NCI-H2227 treated with DMSO at 0.1 percent for 48 hours (cell line): ENCODE measurements around the gene ZFAND2A.
"Not testable (repeated sequence)": the region's sequence is repeated elsewhere in the genome, so short reads cannot be mapped to it uniquely, and the experiment has no call there.

Source experiments
- DNase-seq: peaks from one replicate; lab custom pipeline; 2025; lab: John Stamatoyannopoulos, UW

Gene ZFAND2A

GRCh38 chr7:1151156-1151555, 8.8 kb downstream of the ZFAND2A start:
- no peak for DNase-seq

GRCh38 chr7:1150400-1151002, 9.5 kb downstream of the ZFAND2A start:
- DNase-seq: no peak

DNA sequence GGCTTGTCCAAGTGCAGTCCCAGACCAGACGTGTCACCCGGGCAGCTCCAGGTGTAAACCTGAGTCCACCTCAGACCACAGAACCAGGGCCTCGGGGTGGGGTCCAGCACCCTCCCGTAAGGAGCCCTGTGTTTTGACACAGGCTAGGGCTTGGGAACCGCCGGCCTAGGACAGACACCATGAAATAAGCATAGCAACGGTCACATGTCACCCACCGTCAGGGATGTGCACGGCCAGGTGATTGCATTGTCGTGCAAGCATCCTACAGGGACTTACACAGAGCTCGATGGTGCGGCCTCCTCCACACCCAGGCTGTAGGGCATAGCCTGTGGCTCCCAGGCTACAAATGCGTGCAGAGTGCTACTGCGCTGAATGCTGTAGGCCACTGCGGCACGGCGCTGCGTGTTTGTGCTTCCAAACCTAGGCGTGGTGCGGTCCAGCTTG, 10.6 kb downstream of the ZFAND2A start:
- no peak for DNase-seq

GRCh38 chr7:1147873-1148272, 12.1 kb downstream of the ZFAND2A start:
- DNase-seq: not testable (repeated sequence)

- peak; percentile 25 for DNase-seq
Observed at GRCh38 chr7:1144269-1144771, 15.7 kb downstream of the ZFAND2A start.

- DNase-seq: not testable (repeated sequence)
Observed at GRCh38 chr7:1143031-1143430, 17.0 kb downstream of the ZFAND2A start.

GRCh38 chr7:1142051-1142635, 17.9 kb downstream of the ZFAND2A start:
- no peak for DNase-seq

- DNase-seq: no peak
Observed at GRCh38 chr7:1141651-1142050, 18.3 kb downstream of the ZFAND2A start.

DNA sequence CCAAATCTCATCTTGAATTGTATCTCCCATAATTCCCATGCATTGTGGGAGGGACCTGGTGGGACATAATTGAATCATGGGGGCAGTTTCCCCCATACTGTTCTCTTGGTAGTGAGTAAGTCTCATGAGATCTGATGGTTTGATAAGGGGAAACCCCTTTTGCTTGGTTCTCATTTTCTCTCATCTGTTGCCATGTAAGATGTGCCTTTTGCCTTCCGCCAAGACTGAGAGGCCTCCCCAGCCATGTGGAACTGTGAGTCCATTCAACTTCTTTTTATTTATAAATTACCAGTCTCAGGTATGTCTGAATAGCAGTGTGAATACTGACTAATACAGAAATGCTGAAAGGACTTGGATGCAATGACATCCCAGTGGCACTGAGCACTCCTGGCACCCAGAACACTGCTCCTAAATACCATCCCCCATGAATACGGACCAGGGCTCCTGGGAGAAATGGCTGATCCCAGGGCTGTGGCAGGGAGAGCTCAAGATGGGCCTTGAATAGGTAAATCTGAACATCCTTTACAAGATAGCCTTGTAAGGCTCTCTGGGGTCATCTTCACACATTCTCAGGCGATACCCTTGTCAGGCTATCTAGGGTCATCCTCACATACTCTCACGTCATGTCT, 19.4 kb downstream of the ZFAND2A start:
- no peak for DNase-seq

DNA sequence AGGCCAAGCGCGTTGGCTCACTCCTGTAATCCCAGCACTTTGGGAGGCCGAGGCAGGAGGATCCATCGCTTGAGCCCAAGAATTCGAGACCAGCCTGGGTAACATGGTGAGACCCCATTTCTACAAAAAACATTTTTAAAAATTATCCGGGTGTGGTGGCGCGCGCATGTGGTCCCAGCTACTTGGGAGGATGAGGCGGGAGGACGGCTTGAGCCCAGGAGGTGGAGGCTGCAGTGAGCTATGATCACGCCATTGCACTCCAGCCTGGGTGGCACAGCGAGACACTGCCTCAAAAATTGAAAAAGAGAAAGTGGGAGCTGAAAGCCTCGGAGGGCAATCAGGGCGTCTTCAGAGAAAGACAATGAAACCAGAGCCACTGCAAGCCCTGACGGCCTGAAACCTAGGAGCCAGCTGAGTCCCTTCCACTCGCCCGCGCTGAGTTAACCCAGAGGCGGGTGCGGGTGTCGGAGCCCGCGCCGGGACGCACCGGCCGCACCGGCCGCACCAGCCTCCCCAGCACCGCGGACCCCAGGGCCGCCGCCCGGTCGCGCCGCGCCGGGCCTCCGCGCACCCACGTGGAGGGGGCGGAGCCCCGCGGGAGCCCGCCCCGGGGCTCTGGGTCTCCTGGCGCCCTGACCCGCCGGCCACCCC, 22.4 kb downstream of the ZFAND2A start:
- DNase-seq: peak; percentile 17

DNA sequence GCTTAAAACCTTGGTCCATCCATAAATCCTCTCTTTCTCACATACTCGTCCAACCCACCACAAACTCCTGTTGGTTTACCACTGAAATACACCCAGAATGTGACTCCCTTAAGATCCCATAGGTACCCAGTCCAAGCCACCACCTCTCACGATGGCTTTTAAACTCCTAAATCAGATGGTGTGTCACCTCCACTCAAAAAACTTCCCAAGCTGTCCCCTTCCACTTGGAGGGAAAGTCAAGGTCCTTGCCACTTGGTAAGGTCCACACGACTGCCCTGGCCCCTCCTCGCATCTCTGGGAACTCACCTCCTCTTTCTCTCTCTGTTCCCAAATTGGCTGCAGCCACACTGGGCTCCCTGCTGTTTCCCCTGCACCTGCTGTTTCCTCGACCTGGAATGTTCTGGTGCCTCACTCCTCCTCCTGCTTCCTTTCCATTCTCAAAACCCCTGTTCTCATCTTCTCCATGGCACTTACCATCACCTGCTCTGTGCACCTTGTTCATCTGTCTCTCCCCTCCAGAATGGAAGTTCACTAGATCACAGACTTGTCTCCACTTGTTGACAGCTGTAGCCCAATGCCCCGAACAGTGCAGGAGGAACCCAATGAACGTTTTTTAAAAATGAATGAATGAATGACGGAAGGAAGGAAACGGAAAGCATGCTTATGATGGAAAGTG, 23.0 kb downstream of the ZFAND2A start:
- DNase-seq: no peak

- no peak for DNase-seq
Observed at GRCh38 chr7:1134951-1135350, 25.0 kb downstream of the ZFAND2A start.

DNA sequence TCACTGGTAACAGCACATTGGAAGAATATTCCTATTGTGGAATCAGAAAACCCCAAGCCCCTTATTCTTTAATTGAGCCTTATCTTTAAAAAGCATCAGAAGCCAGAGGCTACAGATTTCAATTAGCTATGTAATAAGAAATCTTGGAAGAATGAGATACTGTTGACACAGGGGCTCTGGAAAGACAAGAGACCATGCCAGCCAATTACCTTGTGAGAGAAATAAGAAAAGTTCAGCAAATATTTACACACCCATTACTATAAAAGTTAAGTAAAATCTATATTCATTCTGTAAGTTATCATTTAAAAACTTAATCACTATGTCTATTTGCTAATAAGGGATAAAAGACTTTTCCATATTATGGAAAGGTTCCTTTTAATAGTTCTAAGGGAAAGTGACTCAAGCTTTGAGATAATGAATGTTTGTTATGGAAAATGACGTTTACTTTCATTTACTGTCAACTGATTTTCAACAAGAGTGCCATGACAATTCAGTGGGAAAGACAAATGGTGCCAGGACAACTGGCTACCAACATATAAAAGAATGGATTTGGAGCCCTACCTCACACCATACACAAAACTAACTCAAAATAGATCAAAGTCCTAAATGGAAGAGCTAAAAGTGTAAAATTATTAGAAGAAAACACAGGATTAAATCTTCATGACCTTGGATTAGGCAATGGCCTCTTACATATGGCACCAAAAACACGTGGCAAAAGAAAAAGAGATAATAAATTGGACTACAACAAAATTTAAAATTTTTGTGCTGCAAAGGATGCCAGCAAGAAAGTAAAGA, 28.3 kb downstream of the ZFAND2A start:
- no peak for DNase-seq

GRCh38 chr7:1130021-1130990, 29.7 kb downstream of the ZFAND2A start:
- DNase-seq: no peak

DNA sequence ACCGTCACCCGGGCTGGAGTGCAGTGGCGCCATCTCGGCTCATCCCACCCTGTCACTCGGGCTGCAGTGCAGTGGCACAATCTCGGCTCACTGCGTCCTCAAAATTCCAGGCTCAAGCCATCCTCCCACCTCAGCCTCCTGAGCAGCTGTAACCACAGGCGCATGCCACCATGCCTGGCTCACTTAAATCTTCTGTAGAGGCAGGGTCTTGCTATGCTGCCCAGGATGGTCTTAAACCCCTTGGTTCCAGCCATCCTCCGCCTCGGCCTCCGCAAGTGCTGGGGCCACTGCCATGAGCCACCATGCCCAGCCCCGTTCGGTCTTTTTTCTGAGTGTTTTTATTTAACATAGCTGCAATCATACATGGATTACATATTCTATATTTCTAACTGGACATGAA, 30.6 kb downstream of the ZFAND2A start:
- no peak for DNase-seq

- DNase-seq: no peak
Observed at GRCh38 chr7:1127001-1127400, 33.0 kb downstream of the ZFAND2A start.

DNA sequence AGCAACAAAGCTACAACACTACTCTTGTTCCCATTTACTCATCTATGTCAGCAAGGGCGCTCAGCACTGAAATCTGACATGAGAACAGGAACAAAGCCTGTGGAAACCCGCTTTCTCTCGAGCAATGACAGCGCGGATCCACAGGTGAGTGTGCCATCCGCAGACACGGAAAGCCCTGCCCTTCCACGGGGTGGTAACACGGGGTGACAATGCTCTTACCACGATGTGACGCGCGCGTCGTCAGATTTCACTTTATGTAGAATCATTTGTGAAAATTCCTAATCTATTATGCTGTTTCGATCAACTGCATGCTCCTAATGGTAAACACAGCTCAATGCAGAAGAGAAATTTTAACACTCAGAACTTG, 34.4 kb downstream of the ZFAND2A start:
- no peak for DNase-seq

DNA sequence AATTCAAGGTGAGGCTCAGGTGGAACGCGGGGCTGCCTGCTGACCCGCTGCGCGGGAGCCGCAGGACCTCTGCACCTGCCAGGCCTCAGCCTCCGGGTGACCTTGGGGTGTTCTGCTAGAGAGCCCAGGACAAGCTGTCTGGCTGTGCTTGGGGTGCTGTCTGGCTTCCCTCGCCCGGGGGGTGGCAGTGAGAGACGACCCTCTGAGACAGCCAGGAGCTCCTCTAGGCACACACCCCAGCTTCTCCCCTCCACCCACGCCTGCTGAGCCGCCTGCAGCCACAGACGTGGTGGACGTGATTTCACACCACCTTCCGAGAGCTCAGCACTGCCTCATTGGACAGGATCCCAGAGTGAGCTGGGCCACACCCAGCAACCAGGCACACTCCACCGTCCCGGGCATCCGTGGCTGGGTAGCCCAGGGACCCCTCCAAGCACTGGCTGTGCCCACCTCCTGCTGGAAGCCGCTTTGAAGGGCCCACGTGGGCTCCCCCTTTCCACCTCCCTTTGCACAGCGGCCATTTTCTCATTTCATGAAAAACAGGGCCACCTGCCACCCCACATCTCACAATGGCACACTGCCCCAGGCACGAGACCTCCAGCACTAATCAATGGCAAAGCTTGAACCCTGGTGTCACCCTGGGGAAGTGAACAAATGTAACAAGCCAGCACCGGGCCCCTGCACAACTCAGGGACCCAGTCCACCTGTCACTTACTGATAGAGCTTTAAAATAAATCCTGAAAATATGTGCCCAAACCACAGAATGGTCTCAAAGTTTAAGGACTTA, 35.0 kb downstream of the ZFAND2A start:
- DNase-seq: no peak

GRCh38 chr7:1124164-1124563, 35.8 kb downstream of the ZFAND2A start:
- no peak for DNase-seq

DNA sequence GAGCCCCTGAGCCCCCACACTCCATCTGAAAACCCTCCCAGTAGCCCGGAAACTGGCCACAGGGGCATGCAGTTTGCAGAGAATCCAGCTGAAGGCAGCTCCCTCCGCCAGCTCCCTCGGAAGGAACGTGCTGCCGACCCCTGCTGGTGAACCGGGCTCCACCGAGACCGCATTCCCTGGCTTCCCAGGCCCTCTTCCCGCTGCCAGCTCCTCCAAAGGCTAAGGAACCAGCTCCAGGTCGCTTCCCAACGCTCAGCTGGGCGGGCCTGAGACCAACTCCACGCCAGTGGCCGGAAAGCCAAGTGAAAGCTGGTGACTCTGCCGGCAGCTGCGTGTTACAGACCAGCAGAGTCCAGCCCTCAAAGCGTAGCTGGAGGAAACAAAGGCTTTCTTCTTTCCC, 36.3 kb downstream of the ZFAND2A start:
- DNase-seq: peak; percentile 26
